ENCODE data around the gene GLMP.
A peak's percentile ranks its signal among the peaks of the same experiment; 100 is the strongest.

DNA sequence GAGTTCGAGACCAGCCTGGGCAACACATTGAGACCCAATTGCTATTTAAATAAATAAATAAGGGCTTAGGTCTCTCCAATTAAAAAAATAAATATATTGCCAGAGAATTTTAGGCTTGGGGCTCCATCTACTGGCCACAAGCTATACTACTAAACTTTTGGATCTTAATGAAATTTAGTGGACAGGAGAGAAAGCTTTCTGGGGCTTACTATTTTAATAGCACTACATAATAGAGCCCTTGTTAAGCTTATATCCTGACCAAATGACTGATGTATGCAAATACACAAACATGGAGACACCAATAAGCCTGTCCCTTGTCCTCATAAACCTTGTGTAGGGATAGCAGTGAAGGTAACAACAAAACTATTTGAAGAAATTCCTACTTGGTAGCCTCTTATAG lies 24.2 kb upstream of the GLMP start:
- peak; percentile 26 to 61 (median 44) for TF ChIP-seq CTCF (IDR thresholded peaks at IDR 0.05)
- no peak for TF ChIP-seq POLR2A (IDR thresholded peaks at IDR 0.05)
